HepG2 (cell line): ENCODE results near the gene CXCR5. TPM values are rescaled to one million over a fixed set of nuclear protein-coding genes. Genes with fewer than 3 reads are reported as not detected.

ENCODE experiments used
- CREM ChIP-seq, 2 experiments: sonication (generic) in 1 of 2; formaldehyde crosslinking in 1 of 2; IDR thresholded peaks; 2 replicates each; pipeline versions ENCODE4 v1.4.0 to v1.6.1; 2016 to 2020; ENCODE audit warnings: antibody characterized with exemption in 1 of 2, mild to moderate bottlenecking in 1 of 2, missing genetic modification reagents in 1 of 2
- HNRNPK ChIP-seq: fragments of 200-400 bp; formaldehyde crosslinking; IDR thresholded peaks from 2 replicates; pipeline ENCODE4 v1.6.1; 2018; ENCODE audit warnings: low read length, low read depth, moderate library complexity, mild to moderate bottlenecking; ENCODE audit not compliant: poor library complexity, severe bottlenecking
- MYC ChIP-seq: sonication (generic); formaldehyde crosslinking; IDR thresholded peaks from 2 replicates; pipeline ENCODE4 v1.9.0; 2021; ENCODE audit warnings: missing genetic modification reagents, borderline replicate concordance
- NONO ChIP-seq, 2 experiments: fragments of 450-650 bp in 1 of 2; sonication (generic) in 1 of 2; formaldehyde crosslinking in 1 of 2; IDR thresholded peaks in 1 of 2; conservative IDR thresholded peaks in 1 of 2; 2 replicates each; pipeline versions ENCODE4 v1.6.1 to v1.8.0; 2017 to 2022; ENCODE audit warnings: mild to moderate bottlenecking in 1 of 2, missing genetic modification reagents in 1 of 2, moderate library complexity in 1 of 2
- SIX1 ChIP-seq: sonication (generic); formaldehyde crosslinking; IDR thresholded peaks from 2 replicates; pipeline ENCODE4 v1.4.0; 2020; ENCODE audit warnings: missing genetic modification reagents, borderline replicate concordance
- SRY ChIP-seq: sonication (generic); formaldehyde crosslinking; IDR thresholded peaks from 2 replicates; pipeline ENCODE4 v1.8.0; 2022; ENCODE audit warnings: mild to moderate bottlenecking, missing genetic modification reagents
- YEATS4 ChIP-seq: sonication (generic); formaldehyde crosslinking; IDR thresholded peaks from 2 replicates; pipeline ENCODE4 v1.4.0; 2020; ENCODE audit warnings: missing genetic modification reagents, borderline replicate concordance
- ZFY ChIP-seq: sonication (generic); formaldehyde crosslinking; IDR thresholded peaks from 2 replicates; pipeline ENCODE4 v1.4.0; 2020; ENCODE audit warnings: missing genetic modification reagents
- ZMYM4 ChIP-seq: sonication (generic); formaldehyde crosslinking; IDR thresholded peaks from 2 replicates; pipeline ENCODE4 v1.8.1; 2023; ENCODE audit warnings: mild to moderate bottlenecking, missing genetic modification reagents
- ZNF451 ChIP-seq: sonication (generic); formaldehyde crosslinking; IDR thresholded peaks from 2 replicates; pipeline ENCODE4 v1.5.0; 2020; ENCODE audit warnings: mild to moderate bottlenecking, missing genetic modification reagents
- ZNF777 ChIP-seq: sonication (generic); formaldehyde crosslinking; IDR thresholded peaks from 2 replicates; pipeline ENCODE4 v1.4.0; 2020; ENCODE audit warnings: missing genetic modification reagents
- polyA plus RNA-seq, 8 experiments: library from polyadenylated mRNA; depleted of rRNA in 3 of 8; stranded (reverse) in 7 of 8; unstranded in 1 of 8; fragments of >200 nt; fragmentation: Illumina TruSeq in 4 of 8; extraction: Trizol in 4 of 8; gene quantifications; 2 replicates each; pipeline versions ENCODE4 v1.2.1 to v1.2.3, GENCODE V29; 2011 to 2016; ENCODE audit warnings: low read depth in 4 of 8, missing spikeins in 1 of 8, mixed read lengths in 1 of 8; ENCODE audit not compliant: insufficient read depth in 1 of 8
- total RNA-seq, 5 experiments: library from RNA; depleted of rRNA; stranded (reverse); fragments of >200 nt; fragmentation: Illumina TruSeq; extraction: Trizol; gene quantifications; 2 replicates each; pipeline ENCODE4 v1.2.3, GENCODE V29; 2016; ENCODE audit warnings: low read depth in 1 of 5
- TF ChIP-seq, protein P1 (sequence below): IDR thresholded peaks from 2 replicates; pipeline ENCODE4 v1.4.0; 2020; ENCODE audit warnings: mild to moderate bottlenecking, missing genetic modification reagents
- TF ChIP-seq, protein P2 (sequence below): sonication (generic); formaldehyde crosslinking; IDR thresholded peaks from 2 replicates; pipeline ENCODE4 v1.4.0; 2020; ENCODE audit warnings: missing genetic modification reagents, borderline replicate concordance
- TF ChIP-seq, protein P3 (sequence below): sonication (generic); formaldehyde crosslinking; IDR thresholded peaks from 2 replicates; pipeline ENCODE4 v1.9.0; 2022; ENCODE audit warnings: missing genetic modification reagents, mild to moderate bottlenecking, borderline replicate concordance
- TF ChIP-seq, protein P4 (sequence below): sonication (generic); formaldehyde crosslinking; IDR thresholded peaks from 2 replicates; pipeline ENCODE4 v1.4.0; 2020; ENCODE audit warnings: missing genetic modification reagents

The CXCR5 gene
- total and polyA plus RNA-seq, 2 of the 13 experiments (the other 11 are each of a cell fraction or from before 2014, with no cell fraction given) = not detected

DNA sequence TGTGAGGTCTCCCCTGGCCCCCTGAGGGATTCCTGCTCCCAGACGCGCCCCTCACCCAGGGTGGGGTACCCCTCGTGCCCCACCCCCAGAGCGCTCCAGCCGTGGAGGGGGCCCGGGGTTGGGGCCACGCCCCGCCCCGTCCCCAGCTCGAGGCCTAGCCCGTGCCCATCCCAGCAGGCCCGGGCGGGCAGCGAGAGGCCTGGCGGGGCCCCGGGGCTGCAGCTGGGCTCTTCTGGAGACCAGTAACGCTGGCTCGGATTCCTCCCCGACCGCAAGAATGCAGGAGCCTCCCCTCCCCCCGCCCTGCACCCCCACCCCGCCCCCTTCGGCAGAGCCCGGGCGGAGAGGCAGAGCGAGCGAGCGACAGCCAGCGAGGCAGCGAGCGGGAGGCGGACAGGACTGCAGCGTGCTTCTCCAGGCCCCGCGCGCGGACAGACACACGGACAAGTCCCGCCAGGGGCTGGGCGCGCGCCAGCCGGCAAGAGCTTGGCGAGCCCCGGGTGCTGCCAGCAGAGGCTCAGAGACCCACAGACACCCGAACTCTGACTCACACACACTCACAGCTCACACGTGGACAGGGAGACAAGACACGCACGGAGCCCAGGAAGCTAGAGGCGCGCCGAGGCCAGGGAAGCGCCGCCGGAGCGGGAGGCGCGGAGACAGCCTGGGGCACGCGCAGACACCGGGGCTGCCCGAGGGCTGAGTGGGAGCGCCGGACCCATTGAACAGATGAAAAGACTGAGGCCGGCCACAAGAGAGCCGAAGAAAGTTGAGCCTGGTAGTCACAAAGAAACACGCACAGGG is 26.8 kb downstream of the CXCR5 start (continued):
- TF ChIP-seq, protein P1, sequence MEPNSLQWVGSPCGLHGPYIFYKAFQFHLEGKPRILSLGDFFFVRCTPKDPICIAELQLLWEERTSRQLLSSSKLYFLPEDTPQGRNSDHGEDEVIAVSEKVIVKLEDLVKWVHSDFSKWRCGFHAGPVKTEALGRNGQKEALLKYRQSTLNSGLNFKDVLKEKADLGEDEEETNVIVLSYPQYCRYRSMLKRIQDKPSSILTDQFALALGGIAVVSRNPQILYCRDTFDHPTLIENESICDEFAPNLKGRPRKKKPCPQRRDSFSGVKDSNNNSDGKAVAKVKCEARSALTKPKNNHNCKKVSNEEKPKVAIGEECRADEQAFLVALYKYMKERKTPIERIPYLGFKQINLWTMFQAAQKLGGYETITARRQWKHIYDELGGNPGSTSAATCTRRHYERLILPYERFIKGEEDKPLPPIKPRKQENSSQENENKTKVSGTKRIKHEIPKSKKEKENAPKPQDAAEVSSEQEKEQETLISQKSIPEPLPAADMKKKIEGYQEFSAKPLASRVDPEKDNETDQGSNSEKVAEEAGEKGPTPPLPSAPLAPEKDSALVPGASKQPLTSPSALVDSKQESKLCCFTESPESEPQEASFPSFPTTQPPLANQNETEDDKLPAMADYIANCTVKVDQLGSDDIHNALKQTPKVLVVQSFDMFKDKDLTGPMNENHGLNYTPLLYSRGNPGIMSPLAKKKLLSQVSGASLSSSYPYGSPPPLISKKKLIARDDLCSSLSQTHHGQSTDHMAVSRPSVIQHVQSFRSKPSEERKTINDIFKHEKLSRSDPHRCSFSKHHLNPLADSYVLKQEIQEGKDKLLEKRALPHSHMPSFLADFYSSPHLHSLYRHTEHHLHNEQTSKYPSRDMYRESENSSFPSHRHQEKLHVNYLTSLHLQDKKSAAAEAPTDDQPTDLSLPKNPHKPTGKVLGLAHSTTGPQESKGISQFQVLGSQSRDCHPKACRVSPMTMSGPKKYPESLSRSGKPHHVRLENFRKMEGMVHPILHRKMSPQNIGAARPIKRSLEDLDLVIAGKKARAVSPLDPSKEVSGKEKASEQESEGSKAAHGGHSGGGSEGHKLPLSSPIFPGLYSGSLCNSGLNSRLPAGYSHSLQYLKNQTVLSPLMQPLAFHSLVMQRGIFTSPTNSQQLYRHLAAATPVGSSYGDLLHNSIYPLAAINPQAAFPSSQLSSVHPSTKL = 0 out of 2 replicates have a peak, but pooled peaks have one; percentile 2
- TF ChIP-seq SRY (CRISPR knock-in tag) (peak; percentile 36; the same call in 1 of the 2 replicates), ZFY (CRISPR knock-in tag) (peak; percentile 77), HNRNPK (peak; percentile 74), ZNF777 (CRISPR knock-in tag) (peak; percentile 37; the same call in 1 of the 2 replicates), MYC (CRISPR knock-in tag) (peak; percentile 83; the same call in 1 of the 2 replicates), ZMYM4 (CRISPR knock-in tag) (0 out of 2 replicates have a peak, but pooled peaks have one; percentile 6), ZNF451 (CRISPR knock-in tag) (peak; percentile 11; the same call in 1 of the 2 replicates), CREM (IDR thresholded peaks at IDR 0.05) (no peak), CREM (CRISPR knock-in tag; IDR thresholded peaks at IDR 0.05) (no peak), NONO (IDR thresholded peaks at IDR 0.05) (no peak), NONO (CRISPR knock-in tag; conservative IDR thresholded peaks at IDR 0.05) (peak; percentile 53), YEATS4 (CRISPR knock-in tag) (peak; percentile 24; the same call in 1 of the 2 replicates), SIX1 (no peak)
- TF ChIP-seq, protein P2, sequence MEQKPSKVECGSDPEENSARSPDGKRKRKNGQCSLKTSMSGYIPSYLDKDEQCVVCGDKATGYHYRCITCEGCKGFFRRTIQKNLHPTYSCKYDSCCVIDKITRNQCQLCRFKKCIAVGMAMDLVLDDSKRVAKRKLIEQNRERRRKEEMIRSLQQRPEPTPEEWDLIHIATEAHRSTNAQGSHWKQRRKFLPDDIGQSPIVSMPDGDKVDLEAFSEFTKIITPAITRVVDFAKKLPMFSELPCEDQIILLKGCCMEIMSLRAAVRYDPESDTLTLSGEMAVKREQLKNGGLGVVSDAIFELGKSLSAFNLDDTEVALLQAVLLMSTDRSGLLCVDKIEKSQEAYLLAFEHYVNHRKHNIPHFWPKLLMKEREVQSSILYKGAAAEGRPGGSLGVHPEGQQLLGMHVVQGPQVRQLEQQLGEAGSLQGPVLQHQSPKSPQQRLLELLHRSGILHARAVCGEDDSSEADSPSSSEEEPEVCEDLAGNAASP (CRISPR knock-in tag) = no peak
- TF ChIP-seq, protein P3, sequence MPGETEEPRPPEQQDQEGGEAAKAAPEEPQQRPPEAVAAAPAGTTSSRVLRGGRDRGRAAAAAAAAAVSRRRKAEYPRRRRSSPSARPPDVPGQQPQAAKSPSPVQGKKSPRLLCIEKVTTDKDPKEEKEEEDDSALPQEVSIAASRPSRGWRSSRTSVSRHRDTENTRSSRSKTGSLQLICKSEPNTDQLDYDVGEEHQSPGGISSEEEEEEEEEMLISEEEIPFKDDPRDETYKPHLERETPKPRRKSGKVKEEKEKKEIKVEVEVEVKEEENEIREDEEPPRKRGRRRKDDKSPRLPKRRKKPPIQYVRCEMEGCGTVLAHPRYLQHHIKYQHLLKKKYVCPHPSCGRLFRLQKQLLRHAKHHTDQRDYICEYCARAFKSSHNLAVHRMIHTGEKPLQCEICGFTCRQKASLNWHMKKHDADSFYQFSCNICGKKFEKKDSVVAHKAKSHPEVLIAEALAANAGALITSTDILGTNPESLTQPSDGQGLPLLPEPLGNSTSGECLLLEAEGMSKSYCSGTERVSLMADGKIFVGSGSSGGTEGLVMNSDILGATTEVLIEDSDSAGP (CRISPR knock-in tag) = peak; percentile 25; the same call in 1 of the 2 replicates
- TF ChIP-seq, protein P4, sequence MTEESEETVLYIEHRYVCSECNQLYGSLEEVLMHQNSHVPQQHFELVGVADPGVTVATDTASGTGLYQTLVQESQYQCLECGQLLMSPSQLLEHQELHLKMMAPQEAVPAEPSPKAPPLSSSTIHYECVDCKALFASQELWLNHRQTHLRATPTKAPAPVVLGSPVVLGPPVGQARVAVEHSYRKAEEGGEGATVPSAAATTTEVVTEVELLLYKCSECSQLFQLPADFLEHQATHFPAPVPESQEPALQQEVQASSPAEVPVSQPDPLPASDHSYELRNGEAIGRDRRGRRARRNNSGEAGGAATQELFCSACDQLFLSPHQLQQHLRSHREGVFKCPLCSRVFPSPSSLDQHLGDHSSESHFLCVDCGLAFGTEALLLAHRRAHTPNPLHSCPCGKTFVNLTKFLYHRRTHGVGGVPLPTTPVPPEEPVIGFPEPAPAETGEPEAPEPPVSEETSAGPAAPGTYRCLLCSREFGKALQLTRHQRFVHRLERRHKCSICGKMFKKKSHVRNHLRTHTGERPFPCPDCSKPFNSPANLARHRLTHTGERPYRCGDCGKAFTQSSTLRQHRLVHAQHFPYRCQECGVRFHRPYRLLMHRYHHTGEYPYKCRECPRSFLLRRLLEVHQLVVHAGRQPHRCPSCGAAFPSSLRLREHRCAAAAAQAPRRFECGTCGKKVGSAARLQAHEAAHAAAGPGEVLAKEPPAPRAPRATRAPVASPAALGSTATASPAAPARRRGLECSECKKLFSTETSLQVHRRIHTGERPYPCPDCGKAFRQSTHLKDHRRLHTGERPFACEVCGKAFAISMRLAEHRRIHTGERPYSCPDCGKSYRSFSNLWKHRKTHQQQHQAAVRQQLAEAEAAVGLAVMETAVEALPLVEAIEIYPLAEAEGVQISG (CRISPR knock-in tag) = no peak; the same call in 1 of the 2 replicates
